GM21360 (cell line): ENCODE results near the gene GALNT15.
A peak's percentile ranks its signal among the peaks of the same experiment; 100 is the strongest.

Source experiments
- ATAC-seq: cut with Tn5 transposase; IDR thresholded peaks from one replicate; pipeline ENCODE4 v1.9.1; 2021; ENCODE audit warnings: mild to moderate bottlenecking, moderate library complexity; ENCODE audit not compliant: unreplicated experiment

GALNT15 gene

GRCh38 chr3:16249886-16250285 lies 75.4 kb downstream of the GALNT15 start:
- no peak for ATAC-seq

- no peak for ATAC-seq
These were observed 77.0 kb downstream of the GALNT15 start for GRCh38 chr3:16251316-16252085.

- ATAC-seq, result no peak
These were observed 77.9 kb downstream of the GALNT15 start for GRCh38 chr3:16252243-16252978.

GRCh38 chr3:16252988-16253387 lies 78.5 kb downstream of the GALNT15 start:
- ATAC-seq, result no peak

- ATAC-seq, result no peak
These were observed 79.1 kb downstream of the GALNT15 start for GRCh38 chr3:16253601-16254000.

GRCh38 chr3:16254916-16255315 lies 80.4 kb downstream of the GALNT15 start:
- ATAC-seq, result no peak

GRCh38 chr3:16255326-16255725 lies 80.8 kb downstream of the GALNT15 start:
- no peak for ATAC-seq

- ATAC-seq, result no peak
These were observed 81.2 kb downstream of the GALNT15 start for GRCh38 chr3:16255726-16256125.

- ATAC-seq, result no peak
These were observed 82.8 kb downstream of the GALNT15 start for GRCh38 chr3:16257309-16257708.

- no peak for ATAC-seq
These were observed 83.7 kb downstream of the GALNT15 start for GRCh38 chr3:16258177-16258576.

- no peak for ATAC-seq
These were observed 84.4 kb downstream of the GALNT15 start for GRCh38 chr3:16258866-16259265.

GRCh38 chr3:16260046-16260445 lies 85.6 kb downstream of the GALNT15 start:
- ATAC-seq, result no peak

- no peak for ATAC-seq
These were observed 87.7 kb downstream of the GALNT15 start for GRCh38 chr3:16262174-16262573.

- peak; percentile 4 for ATAC-seq
These were observed 89.8 kb downstream of the GALNT15 start for GRCh38 chr3:16264174-16264707.

GRCh38 chr3:16264708-16265454 lies 90.4 kb downstream of the GALNT15 start, which contains the start of the genes DPH3 and OXNAD1:
TSS of gene DPH3 (minus strand) at chr3:16264943. CDS start at chr3:16264876, 67 bp downstream.
TSS of gene OXNAD1 (plus strand) at chr3:16265212. CDS start at chr3:16270953, 5,741 bp downstream.
- peak; percentile 98 for ATAC-seq

- ATAC-seq, result no peak
These were observed 90.9 kb downstream of the GALNT15 start for GRCh38 chr3:16265455-16265786.

GRCh38 chr3:16266714-16267113 lies 92.2 kb downstream of the GALNT15 start:
- no peak for ATAC-seq

GRCh38 chr3:16270855-16271254 lies 96.4 kb downstream of the GALNT15 start:
- ATAC-seq, result no peak

GRCh38 chr3:16272588-16272987 lies 98.1 kb downstream of the GALNT15 start:
- ATAC-seq, result no peak

GRCh38 chr3:16273867-16274266 lies 99.4 kb downstream of the GALNT15 start:
- ATAC-seq, result no peak

- ATAC-seq, result no peak
These were observed 103.0 kb downstream of the GALNT15 start for GRCh38 chr3:16277471-16277870.
